ENCODE measurements around the gene ZBTB44. TPM values are rescaled to one million over a fixed set of nuclear protein-coding genes. Genes with fewer than 3 reads are reported as not detected.
A peak's percentile ranks its signal among the peaks of the same experiment; 100 is the strongest.

ZBTB44 gene
- total RNA-seq, 1 donor from 2014 or later, result 70.7 TPM

DNA sequence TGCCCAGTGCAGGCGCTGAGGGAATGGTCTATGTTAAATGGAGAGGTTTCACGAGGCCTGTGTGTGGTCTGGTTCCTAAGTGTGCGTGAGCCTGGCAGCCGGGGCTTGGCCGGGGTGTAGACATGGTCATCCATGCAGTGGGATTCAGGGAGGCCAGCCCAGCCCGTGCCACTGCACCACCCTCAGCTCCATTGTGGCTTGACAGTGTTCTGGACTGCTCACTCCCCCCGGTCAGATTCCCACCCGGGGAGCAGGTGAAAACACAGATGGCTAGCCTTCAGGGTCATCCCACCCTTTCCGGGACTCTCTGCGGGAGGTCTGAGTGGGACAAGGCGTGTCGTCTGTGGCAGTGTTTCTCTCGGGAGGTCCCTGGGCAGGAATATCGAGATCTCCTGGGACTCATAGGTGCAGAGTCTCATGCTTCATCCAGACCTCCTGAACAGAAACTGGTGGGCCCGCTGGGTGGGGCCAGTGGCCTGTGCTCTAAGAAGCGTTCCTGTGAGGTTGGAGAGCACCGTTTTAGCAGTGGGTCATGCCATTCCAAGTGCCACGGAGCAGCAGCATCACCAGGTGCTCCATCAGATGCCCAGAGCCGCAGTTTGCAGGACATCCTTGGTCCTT lies 102.8 kb downstream of the ZBTB44 start:
- TF ChIP-seq, protein P1, sequence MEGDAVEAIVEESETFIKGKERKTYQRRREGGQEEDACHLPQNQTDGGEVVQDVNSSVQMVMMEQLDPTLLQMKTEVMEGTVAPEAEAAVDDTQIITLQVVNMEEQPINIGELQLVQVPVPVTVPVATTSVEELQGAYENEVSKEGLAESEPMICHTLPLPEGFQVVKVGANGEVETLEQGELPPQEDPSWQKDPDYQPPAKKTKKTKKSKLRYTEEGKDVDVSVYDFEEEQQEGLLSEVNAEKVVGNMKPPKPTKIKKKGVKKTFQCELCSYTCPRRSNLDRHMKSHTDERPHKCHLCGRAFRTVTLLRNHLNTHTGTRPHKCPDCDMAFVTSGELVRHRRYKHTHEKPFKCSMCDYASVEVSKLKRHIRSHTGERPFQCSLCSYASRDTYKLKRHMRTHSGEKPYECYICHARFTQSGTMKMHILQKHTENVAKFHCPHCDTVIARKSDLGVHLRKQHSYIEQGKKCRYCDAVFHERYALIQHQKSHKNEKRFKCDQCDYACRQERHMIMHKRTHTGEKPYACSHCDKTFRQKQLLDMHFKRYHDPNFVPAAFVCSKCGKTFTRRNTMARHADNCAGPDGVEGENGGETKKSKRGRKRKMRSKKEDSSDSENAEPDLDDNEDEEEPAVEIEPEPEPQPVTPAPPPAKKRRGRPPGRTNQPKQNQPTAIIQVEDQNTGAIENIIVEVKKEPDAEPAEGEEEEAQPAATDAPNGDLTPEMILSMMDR (IDR thresholded peaks at IDR 0.05), result no peak
- TF ChIP-seq POLR2A (IDR thresholded peaks at IDR 0.05), result no peak
- no peaks in the 10 kb centered on the region for H3K36me3 ChIP-seq
- peak; percentile 40 to 79 for DNase-seq (ENCODE audit: extremely low spot score in 2 of 2)
- no peak overlapping the region for H3K4me3 ChIP-seq
- no peak overlapping the region for H3K27ac ChIP-seq
- no peaks in the 10 kb centered on the region for H3K4me1 ChIP-seq
- no peaks in the 10 kb centered on the region for H3K9me3 ChIP-seq
- no peaks in the 10 kb centered on the region for H3K27me3 ChIP-seq
- intact Hi-C loops (cut with DNase I), result loop anchor here (10.0 kb wide), 1 partner anchor 213 kb away; the partner anchor contains the start of gene ADAMTS8

- H3K4me3 ChIP-seq, result no peak overlapping the region
- no peak overlapping the region for H3K27ac ChIP-seq
- TF ChIP-seq, protein P1 (IDR thresholded peaks at IDR 0.05), result no peak
- TF ChIP-seq POLR2AphosphoS5 (IDR thresholded peaks at IDR 0.05; ENCODE audit: insufficient read depth in 1 of 2, low read depth in 1 of 2) (no peak), POLR2A (IDR thresholded peaks at IDR 0.05) (no peak)
- no peaks in the 10 kb centered on the region for H3K4me1 ChIP-seq
- H3K27me3 ChIP-seq, result no peaks in the 10 kb centered on the region
- H3K9me3 ChIP-seq, result no peaks in the 10 kb centered on the region
- no peaks in the 10 kb centered on the region for H3K36me3 ChIP-seq
- DNase-seq (ENCODE audit: extremely low spot score in 2 of 2), result peak in 1 of 2 donors; percentile 56
- intact Hi-C loops (cut with DNase I), result loop anchor here (10.0 kb wide), 1 partner anchor 214 kb away; the partner anchor contains the start of gene ADAMTS8
Measured at GRCh38 chr11:130211144-130211543, 103.6 kb downstream of the ZBTB44 start.

DNA sequence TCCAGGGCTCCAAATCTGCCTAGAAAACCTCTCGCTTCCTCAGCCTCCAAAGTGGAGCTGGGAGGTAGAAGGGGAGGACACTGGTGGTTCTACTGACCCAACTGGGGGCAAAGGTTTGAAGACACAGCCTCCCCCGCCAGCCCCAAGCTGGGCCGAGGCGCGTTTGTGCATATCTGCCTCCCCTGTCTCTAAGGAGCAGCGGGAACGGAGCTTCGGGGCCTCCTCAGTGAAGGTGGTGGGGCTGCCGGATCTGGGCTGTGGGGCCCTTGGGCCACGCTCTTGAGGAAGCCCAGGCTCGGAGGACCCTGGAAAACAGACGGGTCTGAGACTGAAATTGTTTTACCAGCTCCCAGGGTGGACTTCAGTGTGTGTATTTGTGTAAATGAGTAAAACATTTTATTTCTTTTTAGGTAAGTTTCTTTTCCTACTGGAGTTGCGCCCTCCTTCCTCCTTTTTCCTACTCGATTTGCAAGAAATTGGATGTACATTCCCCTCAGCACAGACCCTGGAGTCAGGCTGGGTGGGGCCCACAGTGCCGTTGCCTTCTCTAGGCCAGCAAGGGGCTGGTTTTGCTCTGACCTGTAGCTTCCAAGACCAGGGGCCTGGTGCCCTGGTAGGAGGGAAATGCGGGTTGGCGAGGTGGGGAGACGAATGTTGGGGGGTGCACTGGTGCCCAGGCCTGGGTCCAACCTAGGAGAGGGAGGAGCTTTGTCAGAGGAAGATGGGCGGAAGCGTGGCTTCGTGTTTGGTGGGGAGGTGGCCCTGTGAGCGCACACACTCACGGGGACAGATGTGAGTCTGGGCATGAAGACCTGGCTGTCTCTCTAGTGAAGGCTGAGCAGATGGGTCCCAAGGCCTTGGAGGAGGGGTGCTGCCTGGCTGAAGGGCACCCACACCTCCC lies 104.5 kb downstream of the ZBTB44 start:
- Histone ChIP-seq H3K9me3 (no peaks in the 10 kb centered on the region), H3K36me3 (no peaks in the 10 kb centered on the region), H3K27ac (no peak overlapping the region), H3K27me3 (no peaks in the 10 kb centered on the region), H3K4me1 (no peaks in the 10 kb centered on the region), H3K4me3 (no peak overlapping the region)
- intact Hi-C loops (cut with DNase I), result loop anchor here (10.0 kb wide), 1 partner anchor 215 kb away; the partner anchor contains the start of gene ADAMTS8
- peak; percentile 69 to 79 for DNase-seq (ENCODE audit: extremely low spot score in 2 of 2)
- TF ChIP-seq, protein P1 (IDR thresholded peaks at IDR 0.05), result no peak
- TF ChIP-seq POLR2AphosphoS5 (IDR thresholded peaks at IDR 0.05; ENCODE audit: insufficient read depth in 1 of 2, low read depth in 1 of 2) (no peak), POLR2A (IDR thresholded peaks at IDR 0.05) (no peak)

DNA sequence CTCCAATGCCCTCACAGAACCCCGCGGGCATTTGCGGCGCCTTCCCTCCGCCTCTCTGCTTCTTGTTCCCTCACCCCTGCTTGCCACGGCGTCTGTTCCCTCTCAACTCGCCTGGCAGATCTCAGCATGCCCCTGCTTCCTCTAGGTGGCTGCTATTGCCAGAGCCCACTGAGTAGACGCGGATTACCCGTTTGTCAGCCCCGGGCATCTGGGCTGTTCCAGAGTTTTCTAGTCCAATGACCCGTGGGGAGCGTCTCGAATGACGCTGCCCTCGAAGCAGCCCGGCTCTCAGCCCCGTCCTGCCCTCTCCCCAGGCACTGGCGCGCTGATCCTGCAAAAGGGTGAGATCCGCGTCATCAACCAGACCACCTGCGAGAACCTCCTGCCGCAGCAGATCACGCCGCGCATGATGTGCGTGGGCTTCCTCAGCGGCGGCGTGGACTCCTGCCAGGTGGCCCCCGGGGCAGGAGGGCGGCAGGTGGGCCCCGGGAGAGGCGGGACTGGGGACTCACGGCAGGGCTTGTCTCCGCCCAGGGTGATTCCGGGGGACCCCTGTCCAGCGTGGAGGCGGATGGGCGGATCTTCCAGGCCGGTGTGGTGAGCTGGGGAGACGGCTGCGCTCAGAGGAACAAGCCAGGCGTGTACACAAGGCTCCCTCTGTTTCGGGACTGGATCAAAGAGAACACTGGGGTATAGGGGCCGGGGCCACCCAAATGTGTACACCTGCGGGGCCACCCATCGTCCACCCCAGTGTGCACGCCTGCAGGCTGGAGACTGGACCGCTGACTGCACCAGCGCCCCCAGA lies 105.4 kb downstream of the ZBTB44 start:
- no peak overlapping the region for H3K27ac ChIP-seq
- intact Hi-C loops (cut with DNase I), result no loop called here
- peak; percentile 84 to 94 for DNase-seq (ENCODE audit: extremely low spot score in 2 of 2)
- no peaks in the 10 kb centered on the region for H3K4me1 ChIP-seq
- H3K36me3 ChIP-seq, result no peaks in the 10 kb centered on the region
- no peaks in the 10 kb centered on the region for H3K9me3 ChIP-seq
- no peaks in the 10 kb centered on the region for H3K27me3 ChIP-seq
- no peak overlapping the region for H3K4me3 ChIP-seq
- no peak for TF ChIP-seq POLR2A (IDR thresholded peaks at IDR 0.05)
- TF ChIP-seq, protein P1 (IDR thresholded peaks at IDR 0.05), result no peak
- TF ChIP-seq POLR2AphosphoS5 (IDR thresholded peaks at IDR 0.05; ENCODE audit: insufficient read depth in 1 of 2, low read depth in 1 of 2), result no peak
